GM23338 (cell line): ENCODE measurements around the gene ST7L. TPM values are rescaled to one million over a fixed set of nuclear protein-coding genes. Genes with fewer than 3 reads are reported as not detected.

Source experiments
- ATAC-seq: fragments of 200-7000 bp; cut with Tn5 transposase; 3 replicates; pipeline ENCODE4 v1.9.1; 2020
- DNase-seq: peaks from one replicate; pipeline ENCODE4 v3.0.0-alpha.2; 2015; ENCODE audit warnings: low spot score
- H2AFZ ChIP-seq: fragments of 200-600 bp; sonication (generic); 2 replicates; pipeline ENCODE4 v1.8.0; 2016; ENCODE audit warnings: antibody characterized with exemption, mild to moderate bottlenecking, moderate library complexity
- H3F3A ChIP-seq: fragments of 200-600 bp; sonication (generic); replicated peaks from 2 replicates; pipeline ENCODE4 v1.8.0; 2017; ENCODE audit warnings: antibody characterized with exemption, mixed run types, low read depth
- H3K27ac ChIP-seq: fragments of 200-600 bp; sonication (generic); 2 replicates; pipeline ENCODE4 v1.6.1; 2016; ENCODE audit warnings: low read depth
- H3K27me3 ChIP-seq: fragments of 200-600 bp; sonication (generic); 2 replicates; pipeline ENCODE4 v1.8.0; 2016; ENCODE audit warnings: mild to moderate bottlenecking, mixed run types, moderate library complexity; ENCODE audit not compliant: insufficient read depth
- H3K36me3 ChIP-seq: fragments of 200-600 bp; sonication (generic); 2 replicates; pipeline ENCODE4 v1.8.0; 2016; ENCODE audit warnings: mild to moderate bottlenecking; ENCODE audit not compliant: insufficient read depth
- H3K4me1 ChIP-seq: fragments of 200-600 bp; sonication (generic); 2 replicates; pipeline ENCODE4 v1.8.0; 2016; ENCODE audit warnings: mild to moderate bottlenecking, moderate library complexity; ENCODE audit not compliant: insufficient read depth
- H3K4me2 ChIP-seq: fragments of 200-600 bp; sonication (generic); 2 replicates; pipeline ENCODE4 v1.7.1; 2017; ENCODE audit warnings: mixed run types
- H3K4me3 ChIP-seq: fragments of 200-600 bp; sonication (generic); 2 replicates; pipeline ENCODE4 v1.6.1; 2016; ENCODE audit warnings: mixed run types
- H3K79me2 ChIP-seq: fragments of 200-600 bp; sonication (generic); replicated peaks from 2 replicates; pipeline ENCODE4 v1.8.0; 2017; ENCODE audit warnings: mild to moderate bottlenecking; ENCODE audit not compliant: insufficient read depth
- H3K9me2 ChIP-seq: fragments of 200-600 bp; sonication (generic); 2 replicates; pipeline ENCODE4 v1.8.0; 2017; ENCODE audit not compliant: insufficient read depth
- H4K20me1 ChIP-seq: fragments of 200-600 bp; sonication (generic); replicated peaks from 2 replicates; pipeline ENCODE4 v1.8.0; 2017; ENCODE audit warnings: mild to moderate bottlenecking; ENCODE audit not compliant: insufficient read depth
- H3K27ac Mint-ChIP-seq: 2 replicates; pipeline ENCODE4 v1.8.0; 2020; ENCODE audit warnings: inconsistent platforms, mild to moderate bottlenecking, moderate library complexity, mixed read lengths
- H3K27me3 Mint-ChIP-seq: 3 replicates; pipeline ENCODE4 v1.8.0; 2022; ENCODE audit warnings: low read depth, mild to moderate bottlenecking, moderate library complexity, mixed read lengths, inconsistent platforms; ENCODE audit not compliant: insufficient read depth, poor library complexity
- H3K36me3 Mint-ChIP-seq: 3 replicates; pipeline ENCODE4 v1.8.0; 2021; ENCODE audit warnings: low read depth, mild to moderate bottlenecking, inconsistent platforms, moderate library complexity, mixed read lengths
- H3K4me1 Mint-ChIP-seq: 3 replicates; pipeline ENCODE4 v1.8.0; 2020; ENCODE audit warnings: mild to moderate bottlenecking, inconsistent platforms, mixed read lengths
- H3K4me3 Mint-ChIP-seq: 3 replicates; pipeline ENCODE4 v1.8.0; 2021; ENCODE audit warnings: moderate library complexity, mild to moderate bottlenecking, inconsistent platforms, mixed read lengths
- H3K9me3 Mint-ChIP-seq: 3 replicates; pipeline ENCODE4 v1.8.0; 2020; ENCODE audit warnings: moderate library complexity, mild to moderate bottlenecking, inconsistent platforms, mixed read lengths
- CREB1 ChIP-seq: fragments of 250-450 bp; sonication (Bioruptor Pico); IDR thresholded peaks from 2 replicates; pipeline ENCODE4 v1.5.0; 2020; ENCODE audit warnings: low read depth, mild to moderate bottlenecking, moderate library complexity
- EZH2 ChIP-seq: fragments of 200-600 bp; sonication (generic); IDR thresholded peaks from one replicate; pipeline ENCODE4 v1.8.0; 2017; ENCODE audit warnings: antibody characterized with exemption, mild to moderate bottlenecking, low read depth; ENCODE audit not compliant: unreplicated experiment
- POLR2AphosphoS5 ChIP-seq: IDR thresholded peaks from 2 replicates; pipeline ENCODE4 v1.6.1; 2016; ENCODE audit warnings: antibody characterized with exemption, low read depth
- ZNF114 ChIP-seq: fragments of 250-450 bp; sonication (Bioruptor Pico); IDR thresholded peaks from 2 replicates; pipeline ENCODE4 v1.5.0; 2020; ENCODE audit warnings: mild to moderate bottlenecking, moderate library complexity
- ZNF331 ChIP-seq: fragments of 250-450 bp; sonication (Bioruptor Pico); IDR thresholded peaks from 2 replicates; pipeline ENCODE4 v1.5.0; 2020; ENCODE audit warnings: low read depth, mild to moderate bottlenecking, moderate library complexity
- polyA plus RNA-seq: library from polyadenylated mRNA; unstranded; fragments of >200 nt; fragmentation: Nextera tagmentation; extraction: Ambion mirVana; gene quantifications from 2 replicates; pipeline ENCODE4 v1.2.1, GENCODE V29; 2016
- total RNA-seq: library from RNA; depleted of rRNA; stranded (reverse); fragments of >200 nt; shearing (Covaris generic); gene quantifications from 2 replicates; pipeline ENCODE4 v1.2.3, GENCODE V29; 2014
- TF ChIP-seq, protein P1 (sequence below): fragments of 250-450 bp; sonication (Bioruptor Pico); IDR thresholded peaks from 2 replicates; pipeline ENCODE4 v1.5.0; 2020; ENCODE audit warnings: mild to moderate bottlenecking, moderate library complexity
- TF ChIP-seq, protein P2 (sequence below), 2 experiments: fragments of 200-600 bp in 1 of 2; sonication (generic) in 1 of 2; conservative IDR thresholded peaks; 2 replicates each; pipeline versions ENCODE4 v1.5.1 to v1.6.1; 2016 to 2017; ENCODE audit warnings: antibody characterized with exemption in 2 of 2, low read depth in 2 of 2, mild to moderate bottlenecking in 2 of 2, moderate library complexity in 1 of 2

The ST7L gene
- total and polyA plus RNA-seq, 2 experiments from 2014 or later, result 18.2 to 21.0 TPM

DNA sequence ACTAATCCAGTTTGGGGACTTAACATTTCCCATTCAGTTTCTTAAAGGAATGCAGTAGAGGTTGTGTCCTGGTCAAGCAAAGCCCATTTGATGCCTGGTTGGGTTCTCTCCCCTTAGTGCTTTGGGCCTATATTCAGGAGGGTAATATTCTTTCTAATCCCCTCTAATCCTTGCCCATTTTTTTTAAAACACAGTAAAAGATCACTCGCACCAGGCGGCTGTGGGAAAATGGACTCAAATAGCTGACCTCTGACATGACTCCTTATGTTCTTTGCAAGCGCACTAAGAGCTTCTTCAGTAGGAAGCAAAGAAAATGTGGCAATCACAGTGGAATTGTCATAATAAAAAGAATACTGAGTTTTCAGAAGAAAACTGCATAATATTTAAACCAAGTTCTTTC lies 60.3 kb downstream of the ST7L start:
- Mint-ChIP-seq H3K9me3 (no peaks in the 10 kb centered on the region), H3K27me3 (no peaks in the 10 kb centered on the region), H3K36me3 (no peaks in the 10 kb centered on the region; the same call in 2 of the 3 replicates), H3K4me3 (no peak overlapping the region), H3K4me1 (no peaks in the 10 kb centered on the region), H3K27ac (no peak overlapping the region)
- no peak for DNase-seq
- TF ChIP-seq POLR2AphosphoS5, result no peak
- TF ChIP-seq, protein P1, sequence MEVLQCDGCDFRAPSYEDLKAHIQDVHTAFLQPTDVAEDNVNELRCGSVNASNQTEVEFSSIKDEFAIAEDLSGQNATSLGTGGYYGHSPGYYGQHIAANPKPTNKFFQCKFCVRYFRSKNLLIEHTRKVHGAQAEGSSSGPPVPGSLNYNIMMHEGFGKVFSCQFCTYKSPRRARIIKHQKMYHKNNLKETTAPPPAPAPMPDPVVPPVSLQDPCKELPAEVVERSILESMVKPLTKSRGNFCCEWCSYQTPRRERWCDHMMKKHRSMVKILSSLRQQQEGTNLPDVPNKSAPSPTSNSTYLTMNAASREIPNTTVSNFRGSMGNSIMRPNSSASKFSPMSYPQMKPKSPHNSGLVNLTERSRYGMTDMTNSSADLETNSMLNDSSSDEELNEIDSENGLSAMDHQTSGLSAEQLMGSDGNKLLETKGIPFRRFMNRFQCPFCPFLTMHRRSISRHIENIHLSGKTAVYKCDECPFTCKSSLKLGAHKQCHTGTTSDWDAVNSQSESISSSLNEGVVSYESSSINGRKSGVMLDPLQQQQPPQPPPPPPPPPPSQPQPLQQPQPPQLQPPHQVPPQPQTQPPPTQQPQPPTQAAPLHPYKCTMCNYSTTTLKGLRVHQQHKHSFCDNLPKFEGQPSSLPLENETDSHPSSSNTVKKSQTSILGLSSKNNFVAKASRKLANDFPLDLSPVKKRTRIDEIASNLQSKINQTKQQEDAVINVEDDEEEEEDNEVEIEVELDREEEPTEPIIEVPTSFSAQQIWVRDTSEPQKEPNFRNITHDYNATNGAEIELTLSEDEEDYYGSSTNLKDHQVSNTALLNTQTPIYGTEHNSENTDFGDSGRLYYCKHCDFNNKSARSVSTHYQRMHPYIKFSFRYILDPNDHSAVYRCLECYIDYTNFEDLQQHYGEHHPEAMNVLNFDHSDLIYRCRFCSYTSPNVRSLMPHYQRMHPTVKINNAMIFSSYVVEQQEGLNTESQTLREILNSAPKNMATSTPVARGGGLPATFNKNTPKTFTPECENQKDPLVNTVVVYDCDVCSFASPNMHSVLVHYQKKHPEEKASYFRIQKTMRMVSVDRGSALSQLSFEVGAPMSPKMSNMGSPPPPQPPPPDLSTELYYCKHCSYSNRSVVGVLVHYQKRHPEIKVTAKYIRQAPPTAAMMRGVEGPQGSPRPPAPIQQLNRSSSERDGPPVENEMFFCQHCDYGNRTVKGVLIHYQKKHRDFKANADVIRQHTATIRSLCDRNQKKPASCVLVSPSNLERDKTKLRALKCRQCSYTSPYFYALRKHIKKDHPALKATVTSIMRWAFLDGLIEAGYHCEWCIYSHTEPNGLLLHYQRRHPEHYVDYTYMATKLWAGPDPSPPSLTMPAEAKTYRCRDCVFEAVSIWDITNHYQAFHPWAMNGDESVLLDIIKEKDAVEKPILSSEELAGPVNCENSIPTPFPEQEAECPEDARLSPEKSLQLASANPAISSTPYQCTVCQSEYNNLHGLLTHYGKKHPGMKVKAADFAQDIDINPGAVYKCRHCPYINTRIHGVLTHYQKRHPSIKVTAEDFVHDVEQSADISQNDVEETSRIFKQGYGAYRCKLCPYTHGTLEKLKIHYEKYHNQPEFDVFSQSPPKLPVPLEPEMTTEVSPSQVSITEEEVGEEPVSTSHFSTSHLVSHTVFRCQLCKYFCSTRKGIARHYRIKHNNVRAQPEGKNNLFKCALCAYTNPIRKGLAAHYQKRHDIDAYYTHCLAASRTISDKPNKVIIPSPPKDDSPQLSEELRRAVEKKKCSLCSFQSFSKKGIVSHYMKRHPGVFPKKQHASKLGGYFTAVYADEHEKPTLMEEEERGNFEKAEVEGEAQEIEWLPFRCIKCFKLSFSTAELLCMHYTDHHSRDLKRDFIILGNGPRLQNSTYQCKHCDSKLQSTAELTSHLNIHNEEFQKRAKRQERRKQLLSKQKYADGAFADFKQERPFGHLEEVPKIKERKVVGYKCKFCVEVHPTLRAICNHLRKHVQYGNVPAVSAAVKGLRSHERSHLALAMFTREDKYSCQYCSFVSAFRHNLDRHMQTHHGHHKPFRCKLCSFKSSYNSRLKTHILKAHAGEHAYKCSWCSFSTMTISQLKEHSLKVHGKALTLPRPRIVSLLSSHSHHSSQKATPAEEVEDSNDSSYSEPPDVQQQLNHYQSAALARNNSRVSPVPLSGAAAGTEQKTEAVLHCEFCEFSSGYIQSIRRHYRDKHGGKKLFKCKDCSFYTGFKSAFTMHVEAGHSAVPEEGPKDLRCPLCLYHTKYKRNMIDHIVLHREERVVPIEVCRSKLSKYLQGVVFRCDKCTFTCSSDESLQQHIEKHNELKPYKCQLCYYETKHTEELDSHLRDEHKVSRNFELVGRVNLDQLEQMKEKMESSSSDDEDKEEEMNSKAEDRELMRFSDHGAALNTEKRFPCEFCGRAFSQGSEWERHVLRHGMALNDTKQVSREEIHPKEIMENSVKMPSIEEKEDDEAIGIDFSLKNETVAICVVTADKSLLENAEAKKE (CRISPR knock-in tag), result no peak
- TF ChIP-seq ZNF331 (CRISPR knock-in tag), result no peak
- TF ChIP-seq CREB1 (CRISPR knock-in tag), result no peak
- TF ChIP-seq EZH2, result no peak
- TF ChIP-seq, protein P2, sequence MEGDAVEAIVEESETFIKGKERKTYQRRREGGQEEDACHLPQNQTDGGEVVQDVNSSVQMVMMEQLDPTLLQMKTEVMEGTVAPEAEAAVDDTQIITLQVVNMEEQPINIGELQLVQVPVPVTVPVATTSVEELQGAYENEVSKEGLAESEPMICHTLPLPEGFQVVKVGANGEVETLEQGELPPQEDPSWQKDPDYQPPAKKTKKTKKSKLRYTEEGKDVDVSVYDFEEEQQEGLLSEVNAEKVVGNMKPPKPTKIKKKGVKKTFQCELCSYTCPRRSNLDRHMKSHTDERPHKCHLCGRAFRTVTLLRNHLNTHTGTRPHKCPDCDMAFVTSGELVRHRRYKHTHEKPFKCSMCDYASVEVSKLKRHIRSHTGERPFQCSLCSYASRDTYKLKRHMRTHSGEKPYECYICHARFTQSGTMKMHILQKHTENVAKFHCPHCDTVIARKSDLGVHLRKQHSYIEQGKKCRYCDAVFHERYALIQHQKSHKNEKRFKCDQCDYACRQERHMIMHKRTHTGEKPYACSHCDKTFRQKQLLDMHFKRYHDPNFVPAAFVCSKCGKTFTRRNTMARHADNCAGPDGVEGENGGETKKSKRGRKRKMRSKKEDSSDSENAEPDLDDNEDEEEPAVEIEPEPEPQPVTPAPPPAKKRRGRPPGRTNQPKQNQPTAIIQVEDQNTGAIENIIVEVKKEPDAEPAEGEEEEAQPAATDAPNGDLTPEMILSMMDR (conservative IDR thresholded peaks at IDR 0.05; ENCODE audit: low read depth in 2 of 2), result no peak
- TF ChIP-seq ZNF114 (CRISPR knock-in tag), result no peak
- no peak for ATAC-seq
- Histone ChIP-seq H3K27ac (no peak overlapping the region), H3K4me1 (no peaks in the 10 kb centered on the region), H3K9me2 (no peaks in the 10 kb centered on the region), H3K36me3 (no peaks in the 10 kb centered on the region), H3K4me2 (no peak overlapping the region), H3F3A (no peaks in the 10 kb centered on the region), H3K27me3 (no peaks in the 10 kb centered on the region), H3K4me3 (no peak overlapping the region), H2AFZ (no peak overlapping the region), H3K79me2 (no peaks in the 10 kb centered on the region), H4K20me1 (no peaks in the 10 kb centered on the region)
